Gastrocnemius medialis (tissue), 4 donors: ENCODE measurements around the gene METAP1. TPM values are rescaled to one million over a fixed set of nuclear protein-coding genes. Genes with fewer than 3 reads are reported as not detected.

Source experiments
- ATAC-seq, 2 donors: fragments of 150-250 bp; one replicate each; pipeline ENCODE4 v1.9.1; 2016
- DNase-seq, 2 donors: peaks; one replicate each; pipeline ENCODE4 v3.0.0-alpha.2; 2019
- H3K27ac ChIP-seq, 4 donors: fragments of 200-600 bp; sonication (generic); 1 replicate in 1 of 4; 2 replicates in 3 of 4; pipeline ENCODE4 v1.5.1; 2016 to 2018; ENCODE audit warnings: mild to moderate bottlenecking in 2 of 4, moderate library complexity in 1 of 4
- H3K27me3 ChIP-seq, 3 donors: fragments of 200-600 bp; sonication (generic) in 2 of 3; 1 replicate in 1 of 3; 2 replicates in 2 of 3; pipeline versions ENCODE4 v1.5.1 to v1.6.0; 2016 to 2019; ENCODE audit warnings: mild to moderate bottlenecking in 1 of 3, moderate library complexity in 1 of 3
- H3K36me3 ChIP-seq, 2 donors: fragments of 200-600 bp; sonication (generic) in 1 of 2; one replicate each; pipeline ENCODE4 v1.5.1; 2017 to 2018
- H3K4me1 ChIP-seq, 2 donors: fragments of 200-600 bp; sonication (generic) in 1 of 2; one replicate each; pipeline ENCODE4 v1.5.1; 2016 to 2017; ENCODE audit warnings: mild to moderate bottlenecking in 2 of 2
- H3K4me3 ChIP-seq, 4 donors: fragments of 200-600 bp; sonication (generic) in 3 of 4; 1 replicate in 1 of 4; 2 replicates in 3 of 4; pipeline ENCODE4 v1.5.1; 2016 to 2019; ENCODE audit warnings: mild to moderate bottlenecking in 2 of 4
- H3K9me3 ChIP-seq, 3 donors: fragments of 200-600 bp; sonication (generic) in 2 of 3; 1 replicate in 1 of 3; 2 replicates in 2 of 3; pipeline ENCODE4 v1.5.1; 2016 to 2019
- CTCF ChIP-seq, 5 experiments: fragments of 450-650 bp in 3 of 5; fragments of 200-600 bp in 2 of 5; sonication (generic) in 2 of 5; IDR thresholded peaks in 4 of 5; conservative IDR thresholded peaks in 1 of 5; 1 replicate in 4 of 5; 2 replicates in 1 of 5; pipeline ENCODE4 v1.5.1; 2016 to 2019; ENCODE audit warnings: antibody characterized with exemption in 5 of 5, mild to moderate bottlenecking in 3 of 5, moderate library complexity in 3 of 5
- POLR2A ChIP-seq, 2 donors: fragments of 450-650 bp; IDR thresholded peaks; one replicate each; pipeline ENCODE4 v1.6.1; 2017; ENCODE audit warnings: antibody characterized with exemption in 2 of 2, mild to moderate bottlenecking in 2 of 2, moderate library complexity in 2 of 2
- in situ Hi-C, 4 donors: fragments of 200-750 bp; cut with MboI; loops; one replicate each; pipeline versions ENCODE4 v1.15.0 to v1.8.0; 2017; ENCODE audit warnings: low sequenced_read_pairs in 4 of 4
- intact Hi-C: fragments of 100-400 bp; cut with DNase I; formaldehyde crosslinking; loops from one replicate; pipeline ENCODE4 v1.15.1; 2023; ENCODE audit warnings: low total_unique reads
- total RNA-seq, 4 donors: library from RNA; depleted of rRNA; stranded (reverse); fragments of >200 nt; gene quantifications; one replicate each; pipeline versions ENCODE4 v1.1.0 to v1.2.3, GENCODE V29; 2016

METAP1 gene
- total RNA-seq, 4 donors from 2014 or later: 33.3 to 45.0 (median 37.9) TPM

GRCh38 chr4:99076292-99076976, 80.9 kb downstream of the METAP1 start:
- TF ChIP-seq POLR2A (IDR thresholded peaks at IDR 0.05) (no peak), CTCF (IDR thresholded peaks at IDR 0.05 in 4 of 5, conservative IDR thresholded peaks at IDR 0.05 in 1 of 5) (no peak)
- no peak overlapping the region for H3K4me3 ChIP-seq
- intact Hi-C loops: no loop called here
- in situ Hi-C loops: no loop called here
- no peaks in the 10 kb centered on the region for H3K4me1 ChIP-seq
- no peak overlapping the region for H3K27ac ChIP-seq
- ATAC-seq: no peak
- H3K9me3 ChIP-seq: no peaks in the 10 kb centered on the region
- no peak for DNase-seq
- H3K36me3 ChIP-seq: peaks cover 0 to 69% of the 10 kb centered on the region in 2 donors
- H3K27me3 ChIP-seq: no peaks in the 10 kb centered on the region

GRCh38 chr4:99077177-99077576, 81.7 kb downstream of the METAP1 start:
- in situ Hi-C loops: no loop called here
- peaks cover 0 to 69% of the 10 kb centered on the region in 2 donors for H3K36me3 ChIP-seq

DNA sequence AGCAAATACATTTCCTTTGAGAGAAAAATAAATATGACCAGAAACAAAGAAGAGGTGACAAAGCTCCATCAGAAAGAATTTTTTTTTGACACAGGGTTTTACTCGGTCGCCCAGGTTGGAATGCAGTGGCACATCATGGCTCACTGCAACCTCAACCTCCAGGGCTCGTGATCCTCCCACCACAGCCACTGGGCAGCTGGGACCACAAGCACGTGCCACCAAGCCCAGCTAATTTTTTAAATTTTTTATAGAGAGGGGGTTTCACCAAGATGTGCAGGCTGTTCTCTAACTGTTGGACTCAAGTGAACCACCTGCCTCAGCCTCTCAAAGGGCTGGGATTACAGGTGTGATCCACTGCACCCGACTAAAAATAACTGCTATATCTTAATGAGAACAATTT, 82.8 kb downstream of the METAP1 start:
- in situ Hi-C loops: no loop called here
- Histone ChIP-seq H3K4me1 (no peaks in the 10 kb centered on the region), H3K4me3 (no peak overlapping the region), H3K27me3 (no peaks in the 10 kb centered on the region), H3K9me3 (no peaks in the 10 kb centered on the region), H3K36me3 (peaks cover 0 to 63% of the 10 kb centered on the region in 2 donors), H3K27ac (no peak overlapping the region)
- TF ChIP-seq CTCF (IDR thresholded peaks at IDR 0.05 in 4 of 5, conservative IDR thresholded peaks at IDR 0.05 in 1 of 5) (no peak), POLR2A (IDR thresholded peaks at IDR 0.05) (no peak)
- intact Hi-C loops: no loop called here
- ATAC-seq (no peak), DNase-seq (no peak)

More at GRCh38 chr4:99077177-99077576, 81.7 kb downstream of the METAP1 start:
- Histone ChIP-seq H3K9me3 (no peaks in the 10 kb centered on the region), H3K4me3 (no peak overlapping the region), H3K27ac (no peak overlapping the region), H3K27me3 (no peaks in the 10 kb centered on the region), H3K4me1 (no peaks in the 10 kb centered on the region)
- TF ChIP-seq POLR2A (IDR thresholded peaks at IDR 0.05) (no peak), CTCF (IDR thresholded peaks at IDR 0.05 in 4 of 5, conservative IDR thresholded peaks at IDR 0.05 in 1 of 5) (no peak)
- DNase-seq (no peak), ATAC-seq (no peak)
- intact Hi-C loops: no loop called here

DNA sequence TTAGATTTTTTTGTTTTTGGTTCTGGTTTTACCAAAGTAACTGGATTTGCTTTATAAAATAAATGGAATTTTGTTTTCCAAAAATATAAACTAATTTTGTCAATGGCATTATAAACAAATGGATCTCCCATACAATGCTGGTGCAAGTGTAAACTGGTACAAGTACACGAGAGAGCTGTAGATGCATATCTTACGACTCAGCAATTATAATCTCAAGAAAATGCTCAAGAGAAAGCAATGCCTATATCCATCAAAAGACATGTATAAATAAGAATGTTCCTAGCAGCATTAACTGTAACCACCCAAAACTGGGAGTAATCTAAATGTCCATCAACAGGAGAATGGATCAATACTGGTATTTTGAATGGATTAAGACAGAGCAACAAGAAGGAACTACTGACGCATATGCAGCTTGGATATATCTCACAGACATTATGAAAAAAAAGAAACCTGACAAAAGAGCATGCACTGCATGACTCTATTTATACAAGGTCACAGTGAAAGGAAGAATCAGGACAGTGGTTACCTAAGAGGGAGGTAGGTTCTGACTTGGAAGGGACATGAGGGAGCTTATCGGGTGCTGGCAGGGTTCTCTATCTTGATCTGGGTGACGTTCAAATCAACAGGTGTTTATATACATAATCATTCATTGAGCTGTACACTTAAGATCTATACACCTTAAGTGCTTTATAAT, 83.6 kb downstream of the METAP1 start:
- no peak for ATAC-seq
- TF ChIP-seq CTCF (IDR thresholded peaks at IDR 0.05 in 4 of 5, conservative IDR thresholded peaks at IDR 0.05 in 1 of 5) (no peak), POLR2A (IDR thresholded peaks at IDR 0.05) (no peak)
- in situ Hi-C loops (no loop called here), intact Hi-C loops (no loop called here)
- no peak overlapping the region for H3K4me3 ChIP-seq
- H3K9me3 ChIP-seq: no peaks in the 10 kb centered on the region
- no peak overlapping the region for H3K27ac ChIP-seq
- H3K4me1 ChIP-seq: no peaks in the 10 kb centered on the region
- H3K27me3 ChIP-seq: no peaks in the 10 kb centered on the region
- no peak for DNase-seq
- H3K36me3 ChIP-seq: peaks cover 0 to 62% of the 10 kb centered on the region in 2 donors
